ENCODE measurements around the gene DCLK3. TPM values are rescaled to one million over a fixed set of nuclear protein-coding genes. Genes with fewer than 3 reads are reported as not detected.
A peak's percentile ranks its signal among the peaks of the same experiment; 100 is the strongest.

The DCLK3 gene
- total and polyA plus RNA-seq, 2 of the 4 experiments (the other 2 are of a cell fraction), result not detected

DNA sequence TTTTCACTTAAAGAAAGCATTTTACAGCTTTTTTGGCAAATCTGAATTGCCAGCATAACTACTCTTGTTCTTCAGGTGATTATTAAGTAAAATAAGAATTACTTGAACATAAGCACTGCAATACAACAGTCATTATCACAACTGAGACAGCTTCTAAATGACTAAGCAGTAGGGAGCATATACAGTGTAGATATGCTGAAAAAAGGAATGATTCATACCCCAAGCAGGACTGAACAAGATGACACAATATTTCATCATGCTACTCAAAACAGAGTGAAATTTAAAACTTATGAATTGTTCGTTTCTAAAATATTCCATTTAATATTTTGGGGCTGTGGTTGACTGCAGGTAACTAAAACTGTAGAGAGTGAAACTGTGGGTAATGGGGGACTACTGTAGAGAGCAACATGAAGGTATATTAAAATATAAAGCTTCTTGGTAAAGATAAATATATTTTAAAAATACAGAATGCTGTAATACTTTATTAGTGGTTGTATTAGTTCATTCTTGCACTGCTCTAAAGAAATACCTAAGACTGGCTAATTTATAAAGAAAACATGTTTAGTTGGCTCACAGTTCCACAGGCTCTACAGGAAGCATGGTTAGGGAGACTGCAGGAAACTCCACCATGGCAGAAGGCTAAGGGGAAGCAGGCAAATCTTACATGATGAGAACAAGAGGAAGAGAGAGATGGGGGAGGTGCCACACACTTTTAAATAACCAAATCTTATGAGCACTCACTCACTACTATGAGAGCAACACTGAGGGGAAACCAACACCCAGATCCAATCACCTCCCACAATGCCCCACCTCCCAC lies 84.8 kb downstream of the DCLK3 start (continued):
- TF ChIP-seq, protein P1, sequence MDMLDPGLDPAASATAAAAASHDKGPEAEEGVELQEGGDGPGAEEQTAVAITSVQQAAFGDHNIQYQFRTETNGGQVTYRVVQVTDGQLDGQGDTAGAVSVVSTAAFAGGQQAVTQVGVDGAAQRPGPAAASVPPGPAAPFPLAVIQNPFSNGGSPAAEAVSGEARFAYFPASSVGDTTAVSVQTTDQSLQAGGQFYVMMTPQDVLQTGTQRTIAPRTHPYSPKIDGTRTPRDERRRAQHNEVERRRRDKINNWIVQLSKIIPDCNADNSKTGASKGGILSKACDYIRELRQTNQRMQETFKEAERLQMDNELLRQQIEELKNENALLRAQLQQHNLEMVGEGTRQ (IDR thresholded peaks at IDR 0.05; ENCODE audit: low read depth, low read length), result no peak

- Histone ChIP-seq H2AK9ac (replicated peaks; ENCODE audit: low read depth, low read length, poor library complexity) (no peak overlapping the region), H3K27ac (ENCODE audit: insufficient read depth, low read length) (no peak overlapping the region), H3K9ac (ENCODE audit: low read depth, low read length) (no peak overlapping the region), H2BK120ac (ENCODE audit: low read depth, low read length) (peak overlapping the region; percentile 83), H4K8ac (ENCODE audit: low read depth in 2 of 2, low read length in 2 of 2) (peak overlapping the region; percentile 44 to 59; a peak in 3 of 4 replicates), H3K4me3 (ENCODE audit: insufficient read depth, low read depth, low read length) (no peak overlapping the region), H3K18ac (ENCODE audit: low read depth, low read length) (no peak overlapping the region; the same call in 1 of the 2 replicates), H3K4ac (ENCODE audit: low read depth, low read length) (peak overlapping the region; percentile 82; the same call in 1 of the 2 replicates), H4K5ac (ENCODE audit: low read depth, low read length) (no peak overlapping the region), H3K36me3 (ENCODE audit: control insufficient read depth, insufficient read depth, low read length) (no peaks in the 10 kb centered on the region), H2AFZ (replicated peaks; ENCODE audit: low read length, poor library complexity) (no peak overlapping the region), H3K4me2 (ENCODE audit: low read depth, low read length) (no peak overlapping the region), H2BK15ac (ENCODE audit: low read depth, low read length) (no peak overlapping the region), H3K14ac (replicated peaks; ENCODE audit: low read depth, low read length) (no peak overlapping the region), H2BK5ac (ENCODE audit: low read depth, low read length, poor library complexity, severe bottlenecking) (peak overlapping the region; percentile 86), H4K20me1 (ENCODE audit: insufficient read depth, low read length) (no peaks in the 10 kb centered on the region), H3K9me1 (ENCODE audit: insufficient read depth, low read length) (no peaks in the 10 kb centered on the region), H3K79me1 (ENCODE audit: low read depth in 1 of 2, low read length in 2 of 2) (no peaks in the 10 kb centered on the region), H3K9me3 (ENCODE audit: control insufficient read depth, insufficient read depth, low read length) (no peaks in the 10 kb centered on the region; the same call in 1 of the 2 replicates), H2BK20ac (ENCODE audit: low read depth, low read length) (peak overlapping the region; percentile 54; the same call in 1 of the 2 replicates), H2AK5ac (ENCODE audit: low read depth, low read length) (no peak overlapping the region), H3K23ac (ENCODE audit: low read depth, low read length) (no peak overlapping the region), H4K91ac (ENCODE audit: insufficient read depth, low read depth, low read length) (no peak overlapping the region), H3K56ac (ENCODE audit: extremely low read depth, insufficient read depth, low read length) (no peak overlapping the region), H3K4me1 (ENCODE audit: control insufficient read depth, insufficient read depth, low read length) (peaks cover 2% of the 10 kb centered on the region; the same call in 1 of the 2 replicates), H3K27me3 (ENCODE audit: control insufficient read depth, insufficient read depth, low read length) (no peaks in the 10 kb centered on the region)
- in situ Hi-C loops (cut with MboI; ENCODE audit: low sequenced_read_pairs), result no loop called here
- peak; percentile 82 for DNase-seq
- ATAC-seq (ENCODE audit: low read depth), result no peak
- TSS peak; percentile 62 for BruUV-seq (replicated peaks)
- dilution Hi-C loops (cut with HindIII; ENCODE audit: low sequenced_read_pairs, unreplicated experiment), result no loop called here
- CTCF ChIA-PET, result interaction anchor here (1.0 to 1.5 kb wide), 2 partner anchors 9 to 16 kb away, joined by 3 to 4 read pairs; no protein-coding TSS in a partner anchor
- intact Hi-C loops (cut with micrococcal nuclease), result no loop called here
- POLR2A ChIA-PET (ENCODE audit: unreplicated experiment), result no interaction called here
- WGBS, 2 experiments (ENCODE audit: extremely low coverage in 2 of 2, insufficient read length in 1 of 2), result no CpG with 5 or more reads among the region's 2 CpGs
- TF ChIP-seq RCOR1 (IDR thresholded peaks at IDR 0.05; ENCODE audit: insufficient replicate concordance, low read length), result no peak
- TF ChIP-seq MAZ (IDR thresholded peaks at IDR 0.05; ENCODE audit: borderline replicate concordance, low read depth, low read length), result no peak
- no peak for TF ChIP-seq CTCF (conservative IDR thresholded peaks at IDR 0.05; ENCODE audit: low read depth, low read length)
- peak; percentile 51; the same call in 1 of the 2 replicates for TF ChIP-seq FOS (IDR thresholded peaks at IDR 0.05; ENCODE audit: low read depth, low read length)
- no peak for TF ChIP-seq NFE2L2 (IDR thresholded peaks at IDR 0.05; ENCODE audit: low read depth, low read length)
- TF ChIP-seq, protein P2, sequence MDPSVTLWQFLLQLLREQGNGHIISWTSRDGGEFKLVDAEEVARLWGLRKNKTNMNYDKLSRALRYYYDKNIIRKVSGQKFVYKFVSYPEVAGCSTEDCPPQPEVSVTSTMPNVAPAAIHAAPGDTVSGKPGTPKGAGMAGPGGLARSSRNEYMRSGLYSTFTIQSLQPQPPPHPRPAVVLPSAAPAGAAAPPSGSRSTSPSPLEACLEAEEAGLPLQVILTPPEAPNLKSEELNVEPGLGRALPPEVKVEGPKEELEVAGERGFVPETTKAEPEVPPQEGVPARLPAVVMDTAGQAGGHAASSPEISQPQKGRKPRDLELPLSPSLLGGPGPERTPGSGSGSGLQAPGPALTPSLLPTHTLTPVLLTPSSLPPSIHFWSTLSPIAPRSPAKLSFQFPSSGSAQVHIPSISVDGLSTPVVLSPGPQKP (IDR thresholded peaks at IDR 0.05; ENCODE audit: borderline replicate concordance, low read depth, low read length), result no peak
- TF ChIP-seq CHD1 (IDR thresholded peaks at IDR 0.05; ENCODE audit: low read depth, low read length), result no peak
- peak; percentile 27; the same call in 1 of the 2 replicates for TF ChIP-seq BHLHE40 (IDR thresholded peaks at IDR 0.05; ENCODE audit: low read depth, low read length)
Measured at GRCh38 chr3:36678216-36679013, 85.9 kb downstream of the DCLK3 start.
